ENCODE results near the gene OR8D4.
"Not testable (repeated sequence)": the region's sequence is repeated elsewhere in the genome, so short reads cannot be mapped to it uniquely, and the experiment has no call there.

The OR8D4 gene

DNA sequence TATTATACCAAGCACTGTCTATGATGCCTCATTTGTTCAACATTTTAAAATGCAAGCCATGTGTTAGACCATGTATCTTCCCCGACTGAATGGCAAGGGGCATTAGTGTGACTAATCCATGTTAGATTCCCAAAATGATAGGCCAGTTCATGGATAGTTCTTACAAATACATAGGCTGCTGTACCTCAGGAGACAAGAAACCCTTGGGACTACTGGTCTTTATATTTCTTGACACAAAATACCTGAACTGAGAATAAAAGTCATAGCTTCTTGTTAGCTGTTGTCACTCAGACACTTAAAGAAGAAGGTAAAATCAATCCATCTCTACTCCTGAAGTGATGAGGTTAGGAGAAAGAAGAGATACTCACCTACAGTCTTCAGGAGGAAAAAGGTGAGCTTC lies at the start of gene OR8D4:
Gene OR8D4 (plus strand): TSS at position 301 of the 400 bp plus-strand sequence. CDS start 4,265 bp downstream, outside the sequence.
- no peak for DNase-seq

- no peak for DNase-seq
Measured at GRCh38 chr11:123852321-123852720, 49.6 kb upstream of the OR8D4 start.

- DNase-seq = no peak
Measured at GRCh38 chr11:123853038-123853437, 48.9 kb upstream of the OR8D4 start.

- no peak for DNase-seq
Measured at GRCh38 chr11:123856444-123856843, 45.5 kb upstream of the OR8D4 start.

GRCh38 chr11:123859731-123860130 lies 42.2 kb upstream of the OR8D4 start:
- no peak for DNase-seq

DNA sequence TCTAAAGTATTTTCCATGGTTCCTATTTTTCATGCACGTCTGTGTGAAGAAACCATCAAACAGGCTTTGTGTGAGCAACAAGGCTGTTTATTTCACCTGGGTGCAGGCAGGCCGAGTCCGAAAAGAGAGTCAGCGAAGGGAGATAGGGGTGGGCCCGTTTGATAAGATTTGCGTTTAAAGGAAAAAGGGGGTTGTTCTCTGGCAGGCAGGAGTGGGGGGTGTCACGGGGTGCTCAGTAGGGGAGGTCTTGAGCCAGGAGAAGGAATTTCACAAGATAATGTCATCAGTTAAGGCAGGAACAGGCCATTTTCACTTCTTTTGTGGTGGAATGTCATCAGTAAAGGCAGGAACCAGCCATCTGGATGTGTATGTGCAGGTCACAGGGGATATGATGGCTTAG lies 36.7 kb upstream of the OR8D4 start:
- not testable (repeated sequence) for DNase-seq

GRCh38 chr11:123867795-123868194 lies 34.2 kb upstream of the OR8D4 start:
- not testable (repeated sequence) for DNase-seq

DNA sequence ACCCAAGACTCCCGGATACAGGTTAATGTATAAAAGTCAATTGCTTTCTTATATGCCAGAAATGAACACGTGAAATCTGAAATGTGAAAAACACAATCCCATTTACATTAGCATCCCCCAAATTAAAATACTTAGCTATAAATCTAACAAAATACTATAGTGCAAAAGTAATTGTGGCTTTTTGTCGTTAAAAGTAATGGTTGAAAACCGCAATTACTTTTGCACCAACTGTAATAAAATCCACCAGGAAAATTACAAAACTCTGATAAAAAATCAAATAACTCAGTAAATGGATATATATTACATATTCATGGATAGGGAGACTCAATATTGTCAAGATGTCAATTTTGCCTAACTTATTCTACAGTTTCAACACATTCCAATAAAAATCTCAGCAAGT lies 21.1 kb upstream of the OR8D4 start:
- DNase-seq = no peak

- no peak for DNase-seq
Measured at GRCh38 chr11:123885570-123885969, 16.4 kb upstream of the OR8D4 start, which contains the start of gene TMEM225. Gene TMEM225, minus strand, starts transcription at chr11:123885670. Its CDS starts 245 bp downstream, at chr11:123885425.

DNA sequence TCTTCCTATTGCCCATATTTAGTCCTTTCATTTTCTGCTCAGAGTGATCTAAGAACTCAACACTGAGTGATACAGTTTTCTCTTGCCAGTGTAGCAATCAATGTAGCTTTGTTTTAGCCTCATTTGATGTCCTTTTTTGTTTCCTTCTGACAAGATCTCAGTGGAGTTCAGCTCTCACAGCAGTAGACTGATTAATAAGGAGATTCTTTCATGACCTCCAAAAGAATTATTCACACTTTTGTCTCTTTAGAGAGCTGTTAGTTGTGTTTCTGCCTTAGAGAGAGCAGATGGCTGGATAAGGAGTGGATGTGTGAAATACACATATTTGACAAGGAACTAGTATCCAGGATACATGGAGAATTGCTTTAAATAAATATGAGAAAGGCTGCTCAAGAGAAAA lies 9.9 kb upstream of the OR8D4 start:
- no peak for DNase-seq

GRCh38 chr11:123899792-123900191 lies 2.2 kb upstream of the OR8D4 start:
- DNase-seq = no peak

DNA sequence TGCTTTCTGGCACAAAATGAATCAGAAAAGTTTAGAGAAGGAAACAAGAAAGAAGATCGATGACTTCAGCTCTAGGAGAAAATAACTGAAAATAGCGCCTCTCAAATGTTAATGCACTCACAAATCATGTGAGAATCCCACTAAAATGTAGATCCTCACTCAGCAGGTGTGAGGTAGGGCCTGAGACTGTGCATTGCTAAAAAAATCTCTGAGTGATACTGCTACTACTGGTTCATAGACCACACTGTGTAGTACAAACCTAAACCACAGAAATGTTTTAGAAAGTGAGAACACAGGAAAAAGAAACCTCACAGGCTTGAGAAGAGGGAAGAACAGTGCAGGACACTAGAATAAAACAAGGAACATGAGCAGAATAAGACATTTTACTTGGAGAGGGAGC lies 2.0 kb downstream of the OR8D4 start:
- no peak for DNase-seq

DNA sequence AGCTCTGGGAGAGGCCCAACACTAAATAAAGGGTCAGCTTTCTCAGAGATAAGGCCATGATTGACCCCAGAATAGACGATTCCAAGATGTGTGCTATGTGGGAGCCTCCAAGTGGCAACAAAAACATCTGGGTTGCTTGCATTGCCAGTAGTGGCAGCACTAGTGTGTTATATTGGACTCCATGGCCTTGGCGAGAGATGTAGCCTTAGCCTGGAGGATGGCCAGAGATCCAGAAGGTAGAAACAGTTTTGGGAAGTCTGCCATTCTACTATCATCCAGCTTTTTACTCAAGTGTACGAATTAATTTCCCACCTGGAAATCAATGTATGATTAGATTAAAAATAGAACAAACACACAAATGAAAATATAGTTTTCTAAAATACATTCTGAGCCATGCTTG lies 3.0 kb downstream of the OR8D4 start:
- no peak for DNase-seq

DNA sequence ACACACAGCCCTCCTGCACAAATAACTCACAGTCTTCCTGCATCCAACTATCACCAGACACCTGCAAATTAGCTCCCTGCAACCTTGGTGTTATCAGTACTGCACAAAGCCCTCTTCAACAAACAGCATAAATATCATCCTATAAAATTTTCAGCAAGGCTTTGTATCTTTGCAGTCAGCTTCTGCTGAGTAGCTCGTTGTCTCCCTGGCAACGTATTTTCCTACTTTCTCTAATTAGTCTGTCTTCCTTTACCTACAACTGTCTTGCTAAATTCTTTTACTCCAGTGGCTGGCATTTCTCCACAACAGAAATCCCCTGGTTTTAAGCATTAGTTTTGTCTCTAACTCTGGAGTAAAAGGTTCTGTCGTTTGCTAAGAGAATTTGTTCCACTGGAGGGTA lies 3.9 kb downstream of the OR8D4 start:
- DNase-seq = no peak

DNA sequence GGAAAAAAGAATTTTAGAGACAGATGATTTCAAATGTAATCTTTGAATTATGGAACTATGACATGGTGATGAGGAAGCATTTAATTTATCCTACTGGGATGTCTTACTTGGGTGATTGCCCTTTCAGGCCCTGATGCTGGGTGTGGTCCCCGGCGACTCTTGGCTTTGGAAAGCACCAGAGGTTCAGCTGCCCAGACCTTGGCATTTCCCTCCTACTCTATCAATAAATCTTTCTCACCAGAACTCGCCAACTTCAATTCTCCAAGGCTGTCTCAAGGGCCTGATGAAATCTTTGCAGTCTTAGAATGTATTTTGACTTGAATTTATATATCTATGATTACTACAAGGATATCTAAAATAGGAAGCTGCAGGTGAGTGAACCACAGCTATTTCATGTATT lies 19.0 kb downstream of the OR8D4 start:
- no peak for DNase-seq

DNA sequence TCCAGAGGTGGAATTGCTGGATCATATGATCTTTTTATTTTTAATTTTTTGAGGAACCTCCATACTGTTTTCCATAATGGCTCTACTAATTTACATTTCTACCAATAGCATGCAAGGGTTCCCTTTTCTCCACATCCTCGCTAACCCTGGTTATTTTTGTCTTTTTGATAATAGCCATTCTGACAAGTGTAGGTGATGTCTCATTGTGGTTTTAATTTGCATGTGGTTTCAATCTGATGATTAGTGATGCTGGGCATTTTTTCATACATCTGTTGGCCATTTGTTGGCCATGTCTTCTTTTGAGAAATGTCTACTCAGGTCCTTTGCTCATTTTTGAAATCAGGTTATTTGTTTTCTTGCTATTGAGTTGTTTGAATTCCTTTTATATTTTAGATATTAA lies 22.1 kb downstream of the OR8D4 start:
- DNase-seq = no peak

- DNase-seq = no peak
Measured at GRCh38 chr11:123939317-123939716, 37.4 kb downstream of the OR8D4 start, which contains the start of gene OR4D5. Gene OR4D5, plus strand, starts transcription at chr11:123939617. Its CDS starts 0 bp downstream, at chr11:123939617.

- no peak for DNase-seq
Measured at GRCh38 chr11:123942413-123942812, 40.4 kb downstream of the OR8D4 start.

GRCh38 chr11:123943738-123944137 lies 41.8 kb downstream of the OR8D4 start, which contains the start of gene OR6T1:
Gene OR6T1, minus strand, starts transcription at chr11:123943838. Its CDS starts 0 bp downstream, at chr11:123943838.
- DNase-seq = no peak

DNA sequence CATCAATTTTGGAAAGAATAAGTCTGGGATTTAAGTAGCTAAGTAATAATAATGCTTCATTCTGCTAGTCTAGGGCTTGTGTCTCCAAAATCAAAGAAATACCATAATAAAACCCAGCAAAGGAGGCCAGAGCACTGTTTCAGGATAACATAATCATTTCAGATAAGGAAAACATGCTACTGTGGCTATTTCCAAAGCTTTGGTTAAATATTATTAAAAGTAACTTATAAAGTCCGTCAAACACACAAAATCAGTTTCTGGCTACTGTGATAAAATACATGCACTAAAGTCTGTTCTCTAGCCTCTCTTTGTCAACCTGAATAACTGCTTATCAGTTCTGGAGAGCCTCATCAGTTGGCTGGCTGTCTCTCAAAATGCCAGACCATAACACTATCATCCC lies 43.2 kb downstream of the OR8D4 start:
- no peak for DNase-seq

DNA sequence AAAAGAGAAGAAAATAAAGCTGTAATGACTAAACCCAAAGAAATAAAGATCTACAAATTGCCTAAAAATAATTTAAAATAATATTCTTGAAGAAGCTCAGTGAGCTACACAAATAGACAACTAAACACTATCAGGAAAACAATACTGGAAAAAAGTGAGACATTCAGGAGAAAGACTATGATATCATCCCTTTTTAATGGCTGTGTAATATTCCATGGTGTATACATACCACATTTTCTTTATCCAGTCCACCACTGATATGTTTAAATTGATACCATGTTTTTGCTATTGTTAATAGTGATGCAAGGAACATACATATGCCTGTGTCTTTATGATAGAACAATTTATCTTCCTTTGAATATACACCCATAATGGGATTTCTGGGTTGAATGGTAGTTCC lies 54.8 kb downstream of the OR8D4 start:
- DNase-seq = no peak
